ENCODE data around the gene HDAC11. TPM values are rescaled to one million over a fixed set of nuclear protein-coding genes. Genes with fewer than 3 reads are reported as not detected.

HDAC11 gene
- total RNA-seq, 2 experiments from 2014 or later: 0.74 to 1.1 TPM

- CTCF ChIA-PET (ENCODE audit: unreplicated experiment): no interaction called here
- TF ChIP-seq EZH2phosphoT487 (IDR thresholded peaks at IDR 0.05; ENCODE audit: borderline replicate concordance, low read depth, low read length) (no peak), CTCF (conservative IDR thresholded peaks at IDR 0.05; ENCODE audit: low read length) (no peak)
- DNase-seq (ENCODE audit: low spot score): no peak
- H3K4me1 ChIP-seq (ENCODE audit: insufficient read depth, low read length, poor library complexity, severe bottlenecking): no peaks in the 10 kb centered on the region
- no peaks in the 10 kb centered on the region for H3K9me2 ChIP-seq (ENCODE audit: insufficient read depth, low read length)
- no peak overlapping the region for H3K4me2 ChIP-seq (ENCODE audit: low read length)
- no peak overlapping the region for H2AFZ ChIP-seq (ENCODE audit: low read length)
- H3K36me3 ChIP-seq (ENCODE audit: insufficient read depth, low read length): no peaks in the 10 kb centered on the region
- no peak overlapping the region for H3K4me3 ChIP-seq (ENCODE audit: low read depth, low read length, poor library complexity, severe bottlenecking)
- H4K20me1 ChIP-seq (ENCODE audit: insufficient read depth, low read length): no peaks in the 10 kb centered on the region
- H3K27ac ChIP-seq (ENCODE audit: low read depth, low read length, poor library complexity, severe bottlenecking): no peak overlapping the region
- no peaks in the 10 kb centered on the region for H3K9me3 ChIP-seq (ENCODE audit: low read length)
- no TSS peak for BruUV-seq (replicated peaks)
- POLR2A ChIA-PET: no interaction called here
- no peaks in the 10 kb centered on the region for H3K79me2 ChIP-seq (ENCODE audit: insufficient read depth, low read depth, low read length)
- intact Hi-C loops (cut with micrococcal nuclease; ENCODE audit: unreplicated experiment): no loop called here
Measured at GRCh38 chr3:13505147-13506130, 25.3 kb downstream of the HDAC11 start.

GRCh38 chr3:13506239-13506638, 26.1 kb downstream of the HDAC11 start:
- Histone ChIP-seq H3K4me2 (ENCODE audit: low read length) (no peak overlapping the region), H3K9me2 (ENCODE audit: insufficient read depth, low read length) (no peaks in the 10 kb centered on the region), H2AFZ (ENCODE audit: low read length) (no peak overlapping the region), H4K20me1 (ENCODE audit: insufficient read depth, low read length) (no peaks in the 10 kb centered on the region), H3K36me3 (ENCODE audit: insufficient read depth, low read length) (no peaks in the 10 kb centered on the region), H3K4me1 (ENCODE audit: insufficient read depth, low read length, poor library complexity, severe bottlenecking) (no peaks in the 10 kb centered on the region), H3K79me2 (ENCODE audit: insufficient read depth, low read depth, low read length) (no peaks in the 10 kb centered on the region), H3K27ac (ENCODE audit: low read depth, low read length, poor library complexity, severe bottlenecking) (no peak overlapping the region), H3K9me3 (ENCODE audit: low read length) (no peaks in the 10 kb centered on the region), H3K4me3 (ENCODE audit: low read depth, low read length, poor library complexity, severe bottlenecking) (no peak overlapping the region)
- TF ChIP-seq CTCF (conservative IDR thresholded peaks at IDR 0.05; ENCODE audit: low read length): no peak
- TF ChIP-seq EZH2phosphoT487 (IDR thresholded peaks at IDR 0.05; ENCODE audit: borderline replicate concordance, low read depth, low read length): no peak
- ChIA-PET POLR2A (no interaction called here), CTCF (ENCODE audit: unreplicated experiment) (no interaction called here)
- DNase-seq (ENCODE audit: low spot score): no peak
- BruUV-seq (replicated peaks): no TSS peak
- intact Hi-C loops (cut with micrococcal nuclease; ENCODE audit: unreplicated experiment): no loop called here

- Histone ChIP-seq H3K9me2 (ENCODE audit: insufficient read depth, low read length) (no peaks in the 10 kb centered on the region), H3K27ac (ENCODE audit: low read depth, low read length, poor library complexity, severe bottlenecking) (no peak overlapping the region), H4K20me1 (ENCODE audit: insufficient read depth, low read length) (no peaks in the 10 kb centered on the region), H3K9me3 (ENCODE audit: low read length) (no peaks in the 10 kb centered on the region), H3K79me2 (ENCODE audit: insufficient read depth, low read depth, low read length) (no peaks in the 10 kb centered on the region), H3K36me3 (ENCODE audit: insufficient read depth, low read length) (no peaks in the 10 kb centered on the region), H3K4me2 (ENCODE audit: low read length) (no peak overlapping the region), H2AFZ (ENCODE audit: low read length) (no peak overlapping the region), H3K4me3 (ENCODE audit: low read depth, low read length, poor library complexity, severe bottlenecking) (no peak overlapping the region), H3K4me1 (ENCODE audit: insufficient read depth, low read length, poor library complexity, severe bottlenecking) (no peaks in the 10 kb centered on the region)
- BruUV-seq (replicated peaks): no TSS peak
- POLR2A ChIA-PET: no interaction called here
- intact Hi-C loops (cut with micrococcal nuclease; ENCODE audit: unreplicated experiment): no loop called here
- CTCF ChIA-PET (ENCODE audit: unreplicated experiment): no interaction called here
- no peak for TF ChIP-seq CTCF (conservative IDR thresholded peaks at IDR 0.05; ENCODE audit: low read length)
- no peak for TF ChIP-seq EZH2phosphoT487 (IDR thresholded peaks at IDR 0.05; ENCODE audit: borderline replicate concordance, low read depth, low read length)
- no peak for DNase-seq (ENCODE audit: low spot score)
Measured at GRCh38 chr3:13506680-13507079, 26.6 kb downstream of the HDAC11 start.

Data from OCI-LY7 (cell line).